GM18505 (cell line): ENCODE measurements around the gene NRSN1.

ENCODE experiments used
- ATAC-seq: cut with Tn5 transposase; IDR thresholded peaks from one replicate; pipeline ENCODE4 v1.9.1; 2021; ENCODE audit not compliant: unreplicated experiment
- POLR2A ChIP-seq: IDR thresholded peaks from 4 replicates; pipeline ENCODE4 v1.6.1; 2011; ENCODE audit warnings: borderline replicate concordance; ENCODE audit not compliant: insufficient read depth, insufficient read length; ENCODE audit errors: extremely low read depth

The NRSN1 gene, protein sequence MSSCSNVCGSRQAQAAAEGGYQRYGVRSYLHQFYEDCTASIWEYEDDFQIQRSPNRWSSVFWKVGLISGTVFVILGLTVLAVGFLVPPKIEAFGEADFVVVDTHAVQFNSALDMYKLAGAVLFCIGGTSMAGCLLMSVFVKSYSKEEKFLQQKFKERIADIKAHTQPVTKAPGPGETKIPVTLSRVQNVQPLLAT

DNA sequence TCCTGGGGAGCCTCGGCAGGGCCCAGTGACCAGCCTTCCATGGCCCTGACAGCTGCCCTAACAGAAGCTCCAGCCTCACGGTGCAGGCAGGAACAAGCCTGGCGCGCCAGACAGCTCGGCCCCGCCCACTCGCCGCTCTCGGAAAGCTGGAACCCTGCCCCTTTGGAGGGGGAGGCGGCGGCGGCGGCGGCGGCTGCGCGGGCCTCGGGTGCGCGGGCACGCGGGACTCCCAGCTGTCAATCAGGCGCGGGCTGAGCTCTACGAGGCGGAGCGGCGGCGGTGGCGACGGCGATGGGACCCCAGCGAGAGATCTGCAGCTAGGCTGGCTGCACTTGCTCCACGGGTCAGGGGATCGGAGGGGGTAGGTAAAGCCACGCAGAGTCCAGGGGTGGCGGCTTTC is at the start of gene NRSN1:
Gene NRSN1 (plus strand): TSS at position 236 of the 400 bp plus-strand sequence. CDS start 8,113 bp downstream, outside the sequence.
- no peak for ATAC-seq
- TF ChIP-seq POLR2A, result no peak

DNA sequence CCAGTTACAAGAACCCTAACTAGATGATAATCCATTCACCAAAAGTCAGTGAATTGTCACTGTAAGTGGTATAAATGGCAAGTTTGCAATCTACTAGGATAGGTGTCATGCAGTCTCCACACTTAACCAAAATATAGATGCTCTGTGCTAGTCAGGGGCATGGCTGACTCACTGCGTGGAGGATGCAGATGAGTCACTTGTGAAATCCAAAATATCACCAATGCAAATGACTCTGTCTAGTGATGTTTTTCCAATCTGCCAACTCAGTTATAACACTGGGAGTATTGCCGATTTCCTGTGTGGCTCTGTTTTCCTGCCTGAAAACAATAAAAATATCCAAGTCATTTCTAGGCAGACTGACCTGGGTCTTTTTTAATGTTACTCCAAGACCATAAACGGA is 47.8 kb upstream of the NRSN1 start:
- TF ChIP-seq POLR2A, result no peak
- no peak for ATAC-seq

DNA sequence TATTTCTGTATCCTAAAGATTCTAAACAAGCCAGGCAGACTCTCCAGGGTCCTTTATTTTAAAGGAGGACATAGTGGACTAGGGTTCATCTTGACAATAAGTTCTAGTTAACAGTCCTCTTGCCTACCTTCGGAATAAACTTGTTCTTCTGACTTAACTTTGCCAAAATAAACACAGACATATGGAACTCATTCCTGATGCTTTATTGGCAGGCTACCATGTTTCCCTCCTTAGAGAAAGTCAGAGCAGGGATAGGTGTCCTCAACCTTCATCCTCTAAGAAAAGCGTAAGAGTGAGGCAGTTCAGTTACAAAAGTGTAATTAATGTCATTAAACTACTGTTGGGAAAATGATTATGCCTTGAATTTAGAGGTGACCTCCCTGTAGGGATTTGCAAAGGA is 46.9 kb upstream of the NRSN1 start:
- no peak for ATAC-seq
- no peak for TF ChIP-seq POLR2A

DNA sequence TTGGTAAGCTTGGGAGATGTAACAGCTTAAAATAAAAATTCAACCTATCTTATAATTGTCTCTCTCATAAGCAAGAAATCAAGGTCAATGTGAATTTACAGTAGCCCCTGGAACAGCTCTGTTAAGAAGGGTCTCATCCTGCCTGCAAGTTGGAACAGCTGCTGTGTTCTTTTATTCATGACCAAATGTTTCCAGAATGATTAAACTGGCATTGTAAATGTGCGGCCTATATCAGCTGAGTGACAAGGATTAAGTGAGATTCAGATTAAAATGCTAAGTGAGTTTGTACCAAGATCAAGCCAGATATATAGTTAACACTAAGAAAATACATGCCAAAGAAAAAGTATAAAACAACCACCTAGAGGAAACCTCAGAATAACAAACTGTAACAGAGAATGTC is 45.3 kb upstream of the NRSN1 start:
- no peak for TF ChIP-seq POLR2A
- ATAC-seq, result no peak

DNA sequence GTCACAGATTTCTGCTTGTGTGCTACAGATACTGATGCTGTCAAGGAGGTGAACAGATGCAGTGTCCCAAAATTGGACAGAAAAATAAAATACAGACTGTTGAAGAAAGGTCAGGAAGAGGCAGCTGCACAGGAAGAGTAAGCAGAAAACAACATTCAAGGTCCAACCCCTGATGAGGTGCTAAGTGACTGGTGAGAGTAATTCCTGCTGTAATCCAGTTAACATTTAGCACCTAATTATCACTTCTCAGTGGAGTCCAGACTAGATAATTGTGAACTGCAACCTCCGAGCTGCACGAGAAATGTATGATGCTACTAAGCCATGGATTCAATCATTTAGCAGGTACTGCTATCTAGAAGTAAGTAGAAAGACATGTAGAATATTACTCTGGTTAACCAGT is 36.3 kb upstream of the NRSN1 start:
- ATAC-seq, result no peak

DNA sequence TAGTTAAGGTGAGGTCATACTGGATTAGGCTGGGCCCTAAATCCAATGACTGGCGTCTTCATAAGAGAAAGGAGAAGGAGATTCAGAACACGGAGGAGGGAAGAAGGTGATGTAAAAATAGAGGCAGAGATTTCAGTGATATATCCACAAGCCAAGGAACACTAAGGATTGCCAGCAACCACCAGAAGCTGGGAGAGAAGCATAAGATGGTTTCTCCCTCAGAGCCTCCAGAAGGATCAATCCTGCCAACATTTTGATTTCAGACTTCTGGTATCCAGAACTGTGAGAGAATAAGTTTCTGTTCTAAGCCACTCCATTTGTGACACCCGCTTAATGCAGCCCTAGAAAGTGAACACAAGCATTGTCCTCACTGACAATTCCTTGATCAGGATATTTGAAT is 33.6 kb upstream of the NRSN1 start:
- no peak for TF ChIP-seq POLR2A
- no peak for ATAC-seq

More for the DNA sequence above, 36.3 kb upstream of the NRSN1 start:
- no peak for TF ChIP-seq POLR2A

DNA sequence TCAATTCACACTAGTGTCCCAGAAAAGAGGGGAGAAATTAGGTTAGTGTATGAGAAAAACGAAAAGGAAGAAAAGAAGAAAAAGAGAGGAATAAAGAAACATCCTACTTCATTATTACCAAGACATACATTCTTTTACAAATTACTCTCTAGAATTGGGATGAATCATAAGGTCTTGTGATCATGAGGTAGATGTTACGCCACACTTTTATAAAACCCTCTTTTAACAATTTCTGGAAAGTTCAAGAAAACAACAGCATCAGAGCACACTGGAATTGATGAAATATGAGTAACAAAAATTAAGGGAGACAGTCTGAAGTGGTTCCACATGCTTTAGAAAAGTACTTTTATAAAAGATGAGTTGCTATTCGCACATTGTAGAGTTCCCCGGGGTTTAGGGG is 32.6 kb upstream of the NRSN1 start:
- ATAC-seq, result no peak
- no peak for TF ChIP-seq POLR2A

DNA sequence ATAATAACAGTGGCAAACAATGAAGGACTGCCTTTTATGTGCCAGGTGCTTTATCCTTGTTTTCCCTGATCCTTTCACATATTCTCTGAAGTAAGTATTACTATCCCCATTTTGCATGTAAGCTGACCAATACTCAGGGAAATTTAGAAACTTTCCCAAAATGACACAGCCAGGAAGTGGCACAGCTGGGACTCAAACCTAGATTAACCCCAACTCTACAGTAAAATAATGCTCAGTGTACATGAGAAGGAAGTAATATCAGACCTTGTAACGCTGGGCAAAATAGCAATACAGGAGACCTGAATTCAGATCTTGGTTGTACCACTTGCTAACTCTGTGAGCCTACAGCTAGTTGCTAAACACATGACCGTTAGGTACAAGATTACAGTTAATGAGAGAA is 26.8 kb upstream of the NRSN1 start:
- ATAC-seq, result no peak
- TF ChIP-seq POLR2A, result no peak

DNA sequence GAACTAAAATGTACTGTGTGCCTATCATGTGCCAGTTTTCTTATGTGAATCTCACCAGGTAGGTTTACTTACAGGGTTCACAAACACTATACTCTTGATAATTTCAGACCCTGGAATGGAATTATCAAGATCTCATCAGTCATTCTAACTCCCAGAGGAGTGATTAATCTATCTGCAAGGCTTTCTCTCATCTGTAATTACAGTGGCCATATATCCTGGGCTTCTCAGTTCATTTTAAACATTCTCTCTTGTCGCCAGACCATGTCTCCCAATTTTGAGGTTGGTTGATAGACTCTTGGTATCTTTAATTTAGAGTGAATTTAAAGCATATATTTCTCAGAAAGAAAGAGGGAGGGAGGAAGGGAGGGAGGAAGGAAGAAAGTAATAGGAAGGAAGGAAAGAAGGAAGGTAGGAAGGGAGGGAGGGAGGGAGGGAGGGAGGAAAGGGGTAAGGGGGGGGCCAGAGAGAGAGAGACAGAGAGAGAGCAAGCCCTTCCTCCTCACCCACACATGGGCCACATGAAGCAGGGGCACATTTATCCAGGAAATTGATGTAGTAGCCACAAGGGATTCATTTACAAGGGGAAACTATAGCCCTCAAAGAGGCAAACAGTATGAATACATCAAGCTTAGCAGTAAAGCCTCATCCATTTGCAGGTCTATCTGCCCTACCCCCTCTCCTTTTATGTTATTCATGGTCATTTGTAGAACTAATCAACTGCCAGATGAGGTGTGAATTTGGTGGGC is 25.8 kb upstream of the NRSN1 start:
- ATAC-seq, result no peak
- TF ChIP-seq POLR2A, result no peak

DNA sequence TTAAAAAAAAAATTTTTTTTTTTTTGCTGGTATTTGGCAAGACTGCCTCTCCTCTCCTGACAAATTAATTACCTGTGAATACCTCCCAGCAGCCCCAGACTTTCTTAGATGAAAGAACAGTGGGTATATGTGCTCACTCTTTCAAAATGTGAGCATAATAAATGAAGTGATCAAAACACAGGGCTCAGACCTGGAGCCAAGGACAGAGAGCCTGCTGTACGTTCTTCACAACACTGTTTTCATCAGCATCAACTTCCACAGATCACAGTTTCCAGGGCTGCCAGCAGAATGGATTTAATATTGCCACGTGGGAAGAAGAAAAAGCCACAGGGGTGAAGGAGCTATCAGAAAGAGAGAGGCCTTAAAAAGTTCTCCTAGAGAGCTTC is 25.3 kb upstream of the NRSN1 start:
- no peak for TF ChIP-seq POLR2A
- ATAC-seq, result no peak

DNA sequence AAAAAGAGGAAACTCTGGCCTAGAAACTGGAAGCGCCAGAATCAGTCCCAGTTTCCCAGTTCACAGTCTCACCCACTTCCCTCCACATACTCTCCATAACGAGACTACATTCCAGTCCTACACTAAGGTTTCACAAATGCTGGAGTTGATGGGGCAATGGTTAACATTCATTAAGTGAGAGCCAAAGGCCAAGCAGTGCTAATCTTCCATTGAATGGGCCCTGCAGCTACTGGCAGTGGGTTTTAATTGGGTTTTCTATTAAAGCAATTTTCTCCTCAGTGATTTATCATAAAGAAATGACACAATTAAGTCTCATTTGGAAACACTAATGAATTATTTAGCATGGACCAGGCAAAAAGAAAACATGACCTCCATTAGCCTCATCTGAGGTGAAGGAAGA is 20.8 kb upstream of the NRSN1 start:
- ATAC-seq, result no peak
- no peak for TF ChIP-seq POLR2A

DNA sequence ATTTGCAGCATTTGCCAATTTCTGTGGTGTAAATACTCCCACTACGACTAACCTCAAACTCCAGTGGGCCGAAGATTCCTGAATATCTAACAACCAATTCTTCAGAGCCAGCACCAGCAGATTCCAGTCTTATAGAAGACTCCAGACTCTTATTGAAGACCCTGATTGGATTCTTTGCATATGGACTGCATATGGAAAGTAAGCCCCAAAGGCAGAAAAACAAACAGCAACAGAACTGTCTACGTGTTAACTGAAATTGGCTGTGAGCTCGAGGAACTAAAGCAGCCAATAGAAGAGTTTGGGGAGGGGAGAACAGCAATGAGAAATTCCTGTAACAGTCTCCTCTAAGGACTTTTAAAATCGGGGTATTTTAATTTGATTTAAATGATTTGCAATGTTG is 19.7 kb upstream of the NRSN1 start:
- no peak for ATAC-seq

DNA sequence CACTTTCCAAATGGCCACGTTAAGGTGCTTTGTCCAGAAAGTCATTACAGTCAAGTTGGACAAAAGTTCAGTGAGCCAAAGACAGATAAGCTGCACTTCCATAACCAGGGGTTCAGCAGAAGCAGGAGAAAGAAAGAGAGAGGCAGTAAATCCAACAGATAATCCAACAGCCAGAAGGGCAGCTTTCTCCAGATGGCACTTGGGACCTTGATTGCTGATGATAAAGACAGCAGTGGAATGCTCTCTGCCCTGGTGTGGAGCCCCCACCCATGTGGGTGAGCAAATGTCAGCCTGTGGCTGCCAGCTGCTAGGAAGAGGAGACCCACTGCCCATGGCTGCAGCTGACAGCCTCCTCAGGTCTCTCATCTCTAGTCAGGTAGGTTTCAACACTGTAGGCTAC is 18.7 kb upstream of the NRSN1 start:
- TF ChIP-seq POLR2A, result no peak
- ATAC-seq, result no peak

More for the DNA sequence above, 19.7 kb upstream of the NRSN1 start:
- no peak for TF ChIP-seq POLR2A

DNA sequence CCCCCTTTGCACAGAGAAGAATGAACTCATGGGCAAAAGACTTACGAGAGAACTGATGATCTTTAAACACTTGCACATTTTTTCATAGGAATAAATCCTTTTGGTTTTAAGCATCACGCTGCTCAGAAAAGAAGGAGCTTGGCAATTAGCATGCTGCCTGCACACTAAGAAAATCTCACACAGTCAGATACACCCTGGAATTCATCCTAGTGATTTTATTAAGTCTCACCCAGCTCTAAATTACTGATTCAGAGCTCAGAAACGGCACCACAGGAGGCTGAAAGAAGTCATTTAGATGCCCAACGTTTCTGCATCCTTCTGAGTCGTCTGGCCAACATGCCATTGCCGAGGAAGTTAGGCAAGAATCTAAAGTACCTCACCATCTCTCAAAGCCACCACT is 18.0 kb upstream of the NRSN1 start:
- ATAC-seq, result no peak

More for the DNA sequence above, 18.0 kb upstream of the NRSN1 start:
- TF ChIP-seq POLR2A, result no peak
